GM18907 (cell line): ENCODE results near the gene PGC.

Source experiments
- ATAC-seq: cut with Tn5 transposase; IDR thresholded peaks from one replicate; pipeline ENCODE4 v1.9.1; 2021; ENCODE audit warnings: mild to moderate bottlenecking, moderate library complexity; ENCODE audit not compliant: unreplicated experiment

PGC gene

DNA sequence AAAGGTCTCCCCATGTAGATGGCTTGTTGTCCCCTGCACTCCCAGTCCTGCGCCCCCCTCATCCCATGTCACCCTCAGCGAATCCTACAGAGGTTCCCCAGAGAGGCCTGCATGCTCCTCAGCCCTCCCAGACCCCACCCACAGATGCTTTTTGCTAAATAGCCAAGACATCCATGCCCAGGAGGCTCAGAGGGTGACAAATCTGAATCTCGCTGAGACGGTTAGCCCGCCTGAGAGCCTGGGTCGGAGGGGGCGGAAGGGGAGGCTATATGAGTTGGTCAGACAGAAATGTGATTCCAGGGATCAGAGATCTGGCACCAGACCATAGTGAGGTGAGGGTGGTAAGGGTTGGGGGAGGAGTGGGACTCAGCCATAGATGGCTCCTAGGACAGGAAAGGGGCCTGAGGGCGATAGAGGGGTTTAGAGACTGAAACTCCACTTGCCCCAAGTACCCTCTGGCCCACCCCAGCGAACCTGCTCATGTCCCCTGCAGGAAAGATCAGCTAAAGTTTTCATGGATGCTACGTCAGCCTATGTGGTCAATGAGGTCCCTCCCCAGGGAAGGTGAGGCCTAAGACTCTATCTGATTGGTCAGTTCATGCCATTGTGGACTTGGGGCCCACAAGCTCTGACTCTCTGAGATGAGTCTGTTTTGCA, 45.0 kb downstream of the PGC start:
- no peak for ATAC-seq

DNA sequence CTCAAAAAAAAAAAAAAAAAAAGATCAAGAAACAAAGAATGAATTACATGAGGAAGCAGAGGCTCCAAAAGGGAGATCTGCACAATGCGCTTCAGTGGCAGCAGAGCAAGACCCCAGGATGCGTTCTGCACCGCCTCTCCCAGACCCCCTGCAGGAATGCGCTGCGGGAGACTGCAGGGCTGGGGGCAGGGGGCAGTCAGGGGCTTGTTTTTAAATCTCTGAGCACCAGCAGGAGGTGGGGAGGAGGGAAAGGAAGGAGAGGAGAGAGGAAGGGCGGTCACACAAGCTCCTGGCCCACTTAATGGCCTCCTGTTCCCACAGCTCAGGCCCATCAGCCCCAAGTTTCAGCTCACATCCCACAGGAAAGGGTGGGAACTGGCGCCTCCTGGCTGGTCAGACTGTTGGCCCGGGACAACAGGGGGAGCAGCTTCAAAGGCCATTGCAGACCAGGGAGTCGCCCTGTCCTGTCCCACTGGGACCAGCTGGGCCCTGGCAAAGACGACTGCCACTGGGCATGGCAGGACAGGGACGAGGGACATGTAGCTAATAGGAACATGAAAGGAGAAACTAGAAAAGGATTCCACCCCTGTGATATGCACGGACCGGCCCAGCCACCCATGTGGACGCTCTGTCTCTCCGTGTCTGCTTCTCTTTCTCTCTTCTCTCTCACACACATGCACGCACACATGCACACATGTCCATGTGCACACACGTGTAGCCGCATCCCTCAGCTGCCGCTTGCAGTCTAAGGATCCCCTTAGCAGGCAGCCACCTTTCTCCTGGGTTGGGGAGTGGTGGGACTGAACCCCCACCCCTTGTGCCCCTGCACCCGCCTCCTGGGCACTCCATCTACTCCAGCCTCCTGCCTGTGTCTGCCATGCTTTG, 46.5 kb downstream of the PGC start:
- no peak for ATAC-seq

DNA sequence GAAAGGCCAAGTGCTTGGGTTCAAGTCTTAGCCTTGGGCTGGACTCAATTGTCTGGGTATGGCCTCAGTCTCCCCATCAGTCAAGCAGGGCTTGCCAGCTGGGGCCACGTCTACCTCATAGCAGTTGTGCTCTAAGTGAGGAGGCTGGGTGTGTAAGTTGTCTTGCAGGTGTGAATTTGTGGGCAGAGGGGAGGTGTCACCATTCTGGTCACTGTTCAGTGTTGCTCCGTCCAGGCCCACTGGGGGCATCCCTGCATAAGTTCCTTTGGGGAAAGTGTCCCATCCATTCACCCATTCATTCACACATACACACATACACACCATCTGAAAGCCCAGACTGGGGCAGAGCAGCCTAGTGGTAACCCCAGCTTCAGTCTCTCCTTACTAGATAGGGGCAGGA, 48.1 kb downstream of the PGC start:
- no peak for ATAC-seq

DNA sequence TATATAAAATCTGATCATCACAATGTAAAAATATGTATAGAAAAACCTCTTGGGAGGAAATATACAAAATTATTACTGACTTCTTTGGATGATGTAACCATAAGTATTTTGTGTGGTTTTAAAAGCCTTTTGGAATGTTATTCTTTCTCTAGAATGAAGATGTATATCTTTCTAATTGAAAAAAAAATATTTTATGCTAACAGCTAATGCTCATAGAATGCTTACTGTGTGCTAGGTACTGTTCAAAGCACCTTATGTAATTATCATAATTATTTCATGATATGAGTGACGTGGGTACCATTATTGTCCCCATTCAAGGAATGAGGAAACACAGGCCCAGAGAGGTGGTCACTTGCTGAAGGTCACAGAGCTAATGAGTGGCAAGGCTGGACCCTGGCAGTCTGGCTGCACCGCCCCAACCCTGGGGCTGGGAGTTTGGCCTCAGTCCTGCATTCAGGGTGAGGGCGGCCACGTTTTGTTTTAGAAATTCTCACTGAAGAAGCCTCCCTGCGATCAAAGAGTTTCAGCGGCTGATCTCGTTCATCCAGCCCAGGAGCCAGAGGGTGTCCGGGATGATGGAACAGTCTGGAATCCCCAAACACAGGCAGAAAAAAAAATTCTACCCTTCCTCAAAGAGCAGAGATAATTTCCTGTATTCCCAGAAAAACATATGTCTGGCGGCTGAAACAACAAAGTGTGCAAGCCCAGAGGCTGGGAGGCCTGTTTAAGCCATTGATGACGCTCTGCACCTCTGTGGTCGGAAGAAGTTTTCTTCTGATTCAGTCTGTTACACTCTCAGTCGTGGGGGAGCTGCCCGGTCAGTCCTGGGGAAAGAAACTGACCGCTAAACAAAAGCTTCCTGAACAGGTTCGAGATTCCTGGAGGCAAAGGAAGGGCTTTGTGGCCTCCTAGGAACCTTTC, 49.1 kb downstream of the PGC start:
- ATAC-seq: no peak

DNA sequence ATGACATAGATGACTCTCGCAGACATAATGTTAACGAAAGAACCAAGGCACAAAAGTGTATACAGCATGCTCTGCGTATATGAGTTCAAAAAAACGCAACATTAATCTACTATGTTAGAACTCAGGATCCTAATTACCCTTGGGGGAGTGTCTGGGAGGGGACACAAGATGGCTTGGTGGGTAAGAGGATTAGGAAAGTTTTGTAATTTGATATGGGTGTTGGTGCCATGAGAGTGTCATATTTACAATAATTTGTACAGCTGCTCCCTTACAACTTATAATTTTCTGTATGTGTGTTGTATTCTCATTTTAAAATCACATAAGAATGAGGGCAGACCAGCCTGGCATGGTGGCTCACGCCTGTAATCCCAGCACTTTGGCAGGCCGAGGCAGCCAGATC, 50.4 kb downstream of the PGC start:
- ATAC-seq: no peak

DNA sequence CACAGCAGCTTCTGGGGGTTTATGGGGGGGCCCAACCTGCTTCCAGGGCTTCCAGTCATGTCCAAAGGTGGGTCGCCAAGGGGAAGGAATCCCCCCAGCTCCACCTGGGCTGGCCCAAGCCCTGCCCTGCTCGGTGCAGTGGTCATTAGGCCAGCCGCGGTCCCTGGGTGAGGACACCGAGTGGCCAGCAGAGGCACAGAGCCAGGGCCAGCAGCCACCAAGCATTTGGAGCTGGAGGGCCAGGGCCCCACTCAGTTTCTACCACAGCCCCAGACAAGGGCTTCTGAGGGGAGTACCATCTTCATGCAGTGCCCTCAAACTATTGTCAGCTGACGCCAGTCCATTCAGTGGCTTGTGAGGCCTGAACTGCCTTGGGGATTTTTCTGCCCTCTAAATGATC, 51.4 kb downstream of the PGC start:
- no peak for ATAC-seq

DNA sequence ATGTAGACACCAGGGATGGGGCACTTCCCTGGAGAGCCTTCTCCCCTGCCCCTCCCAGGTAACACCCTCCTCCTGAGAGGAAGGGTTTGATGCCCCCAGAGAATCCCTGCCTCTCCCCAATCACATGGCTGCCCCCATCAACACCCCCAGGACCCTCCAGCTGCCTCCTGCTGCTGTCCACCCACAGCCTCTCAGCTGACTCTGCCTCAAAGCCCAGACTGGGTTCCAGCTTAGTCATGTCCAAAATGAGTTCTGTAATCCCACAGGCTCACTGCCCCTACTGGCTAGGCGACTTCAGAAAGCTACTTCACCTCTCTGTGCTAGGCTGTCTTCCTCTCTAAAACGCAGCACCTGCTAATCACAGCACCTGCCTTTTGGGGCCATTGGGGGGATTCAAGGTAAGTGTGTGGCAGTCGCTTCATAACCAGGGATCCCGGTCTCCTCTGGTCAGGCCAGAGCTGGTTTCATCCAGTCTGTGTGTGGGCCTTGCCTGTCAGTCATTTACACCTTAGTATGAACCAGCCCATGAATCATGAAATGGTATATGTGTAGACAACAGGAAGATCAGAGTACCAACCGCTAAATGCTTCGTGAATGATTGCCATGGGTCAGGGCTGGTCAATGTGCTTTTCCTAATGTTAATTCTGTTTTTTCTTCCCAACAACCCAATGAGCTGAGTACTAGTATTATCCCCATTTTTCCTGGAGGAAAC, 52.2 kb downstream of the PGC start:
- no peak for ATAC-seq

DNA sequence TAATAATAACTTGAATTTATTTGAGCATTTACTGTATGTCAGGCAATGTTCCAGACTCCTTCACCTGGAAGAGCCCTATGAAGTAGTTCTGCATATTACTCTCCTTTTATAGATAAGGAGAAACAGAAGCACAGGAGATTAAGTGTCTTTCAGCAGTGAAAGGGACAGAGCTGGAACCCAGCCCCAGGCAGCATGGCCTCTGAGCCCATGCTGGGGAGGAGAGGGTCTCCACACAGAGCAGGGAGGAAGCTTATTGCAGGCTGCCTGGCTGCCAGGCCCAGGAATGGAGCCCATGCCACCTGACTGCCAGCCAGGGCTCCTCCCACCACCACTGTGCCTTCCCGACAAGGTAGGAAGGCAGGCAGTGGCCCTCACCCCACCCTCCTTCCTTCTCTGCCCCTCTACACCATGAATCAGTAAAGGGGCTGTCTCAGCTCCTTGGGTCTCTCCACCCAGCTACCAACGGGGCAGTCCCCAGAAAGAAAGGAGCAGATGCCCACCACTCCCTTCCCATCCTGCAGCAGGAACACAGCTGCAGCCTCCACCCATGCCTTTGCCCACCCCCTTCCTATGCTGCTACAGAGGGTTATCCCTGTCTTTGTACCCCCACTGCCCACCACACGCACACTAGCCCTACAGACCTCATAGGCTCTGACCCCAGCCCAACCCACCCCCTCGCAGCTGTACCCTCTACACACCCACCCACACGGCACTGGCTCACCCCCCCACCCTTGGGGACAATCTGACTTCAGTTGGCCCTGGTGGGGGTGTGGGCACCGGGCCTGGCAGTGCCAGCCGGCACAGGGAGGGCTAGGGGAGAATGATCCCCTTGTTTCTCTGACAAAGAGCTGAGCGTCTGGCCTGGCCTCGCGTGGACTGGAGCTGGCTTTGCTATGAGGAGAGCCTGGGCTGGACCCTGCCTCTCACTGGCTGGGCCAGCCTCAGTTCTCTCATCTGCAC, 53.6 kb downstream of the PGC start:
- no peak for ATAC-seq

DNA sequence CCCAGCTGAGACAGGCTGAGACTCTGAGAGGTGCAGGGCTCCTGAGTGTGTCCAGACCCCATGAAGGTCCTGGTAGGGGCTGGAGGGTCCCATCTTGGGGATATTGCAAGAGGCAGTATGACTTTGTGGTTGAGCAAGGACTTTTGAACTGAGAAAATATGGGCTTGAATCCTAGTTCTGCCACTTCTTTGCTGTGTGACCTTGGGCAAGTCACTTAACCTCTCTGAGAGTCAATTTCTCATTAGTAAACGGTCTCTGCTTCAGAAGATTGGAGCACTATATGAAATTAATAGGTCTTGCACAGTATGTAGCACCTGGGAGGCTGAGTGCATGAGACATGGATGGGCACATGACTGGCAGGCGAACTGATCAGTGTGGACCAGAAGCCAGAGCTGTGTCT, 54.5 kb downstream of the PGC start:
- ATAC-seq: no peak

DNA sequence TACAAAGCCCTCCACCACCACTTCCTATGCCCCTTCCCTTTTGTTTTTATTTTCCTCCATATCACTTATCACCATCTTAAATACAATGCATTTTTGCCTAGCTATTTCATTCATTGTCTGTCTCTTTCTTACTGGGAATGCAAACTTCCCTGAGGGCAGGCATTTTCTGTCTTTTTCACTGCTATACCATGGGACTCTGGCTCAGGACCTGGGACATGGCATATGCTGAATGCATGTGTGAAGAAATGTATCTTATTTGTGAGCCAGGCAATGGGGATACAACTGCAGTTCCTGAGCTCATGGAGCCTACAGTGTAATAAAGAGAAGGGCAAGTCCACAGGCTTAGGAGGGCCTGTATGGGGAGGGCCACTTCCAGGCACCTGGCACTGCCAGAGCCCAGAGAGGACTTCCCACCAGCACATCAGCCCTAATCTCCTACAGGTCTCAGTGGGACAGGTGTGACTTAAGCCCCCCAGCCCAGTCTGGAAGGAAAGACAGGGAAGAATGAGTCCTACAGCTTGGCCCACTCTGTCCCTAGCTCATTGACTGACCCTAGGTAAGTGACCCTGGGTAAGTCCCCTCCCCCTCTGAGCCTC, 55.0 kb downstream of the PGC start:
- no peak for ATAC-seq

DNA sequence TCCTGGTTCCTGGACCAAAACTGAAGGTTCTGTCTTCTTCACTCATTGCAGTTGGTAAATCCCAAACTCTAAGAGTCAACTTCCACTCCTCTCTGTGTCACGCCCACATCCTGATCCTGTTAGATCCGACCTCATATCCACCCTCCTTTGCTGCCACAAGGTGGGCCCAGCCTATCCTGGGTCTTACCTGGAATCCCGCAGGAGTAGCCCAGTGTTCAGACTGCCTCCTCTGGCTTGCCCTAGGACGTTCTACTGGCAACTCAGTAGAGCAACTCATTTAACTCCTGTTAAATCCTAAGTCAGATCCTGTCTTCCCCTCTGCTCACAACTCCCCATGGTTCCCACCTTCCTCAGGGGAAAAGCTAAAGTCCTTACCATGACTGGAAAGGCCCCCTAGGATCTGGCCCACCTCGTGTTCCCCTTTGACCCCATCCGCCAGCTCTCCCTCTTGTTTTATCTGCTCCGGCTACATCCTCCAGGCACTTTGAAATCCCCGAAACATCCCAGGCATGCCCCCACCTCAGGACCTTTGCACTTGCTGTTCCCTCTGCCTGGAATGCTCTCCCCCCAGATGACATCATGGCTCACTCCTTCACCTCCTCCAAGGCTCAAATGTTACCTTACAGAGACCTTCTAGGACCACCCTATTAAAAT, 55.6 kb downstream of the PGC start:
- ATAC-seq: no peak

DNA sequence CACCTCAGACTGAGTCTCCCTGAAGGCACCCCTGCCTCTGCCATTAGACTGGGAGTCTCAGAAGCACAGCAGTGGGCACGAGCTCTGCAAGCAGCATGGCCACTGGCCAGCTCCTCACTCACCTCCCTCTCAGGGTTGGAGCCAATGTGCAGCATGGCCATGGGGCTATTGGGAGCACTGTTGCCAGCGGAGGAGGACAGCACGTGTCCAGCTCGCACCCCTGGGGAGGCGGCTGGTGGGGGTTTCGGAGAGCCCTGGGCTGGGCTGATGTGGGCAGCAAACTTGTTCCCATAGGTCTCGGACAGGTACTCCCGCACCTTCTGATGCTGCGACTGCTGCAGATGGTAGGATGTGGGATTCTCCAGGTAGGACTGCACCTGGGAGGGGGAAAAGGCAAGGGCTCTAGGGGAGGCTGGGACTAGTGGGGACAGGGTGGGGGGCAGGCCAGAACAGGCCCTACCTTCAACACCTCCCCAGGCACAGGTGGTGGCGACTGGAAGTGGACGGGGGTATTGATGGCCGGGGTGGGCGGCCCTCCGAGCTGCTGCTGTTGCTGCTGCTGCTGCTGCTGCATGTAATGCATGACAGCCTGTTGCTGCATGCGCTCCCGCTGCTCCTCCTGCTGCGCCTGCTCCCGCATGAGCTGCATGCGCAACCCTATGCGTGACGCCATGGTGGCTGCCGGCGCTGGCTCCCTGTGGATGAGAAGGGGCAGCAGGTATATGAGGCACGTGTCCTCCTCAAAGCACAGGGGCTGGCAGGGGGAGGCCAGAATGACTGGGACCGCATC, 56.5 kb downstream of the PGC start:
- no peak for ATAC-seq

DNA sequence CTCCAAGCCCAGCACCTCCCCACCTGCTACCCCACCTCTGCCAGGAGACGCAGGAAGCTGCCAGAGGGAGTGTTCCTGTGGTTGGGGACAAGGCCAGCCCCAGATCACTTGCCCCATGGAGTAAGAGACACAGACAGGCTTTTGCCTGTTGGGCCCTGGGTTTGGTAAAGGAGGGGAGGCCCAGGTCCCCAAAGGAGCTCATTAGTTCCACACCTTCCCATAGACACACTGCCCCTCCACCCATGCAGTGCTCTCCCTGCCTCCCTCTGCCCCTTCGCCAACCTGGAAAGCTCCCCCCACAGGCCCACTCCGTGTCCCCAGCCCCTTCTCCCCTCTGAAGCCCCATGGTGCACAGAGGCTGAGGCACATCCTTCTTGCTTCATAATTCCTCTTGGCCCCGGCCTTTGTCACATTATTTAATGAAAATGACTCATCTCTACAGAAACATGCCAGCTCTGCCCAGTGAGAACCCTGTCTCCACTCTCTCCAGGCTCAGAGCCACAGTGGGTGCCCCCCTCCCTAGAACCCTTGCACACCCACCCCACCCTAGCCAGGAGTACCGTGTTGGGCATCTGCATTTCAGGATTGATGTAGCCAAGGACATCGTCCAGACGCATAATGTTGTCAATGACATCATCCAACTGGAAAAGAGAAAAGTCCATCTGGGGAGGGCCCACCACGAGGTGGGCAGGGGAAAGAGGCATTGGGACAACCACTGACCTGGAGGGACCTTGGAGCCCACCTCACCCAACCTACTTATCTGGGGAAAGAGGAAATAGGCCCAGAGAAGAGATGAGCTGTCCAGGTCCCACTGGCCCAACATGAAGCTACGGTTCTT, 57.8 kb downstream of the PGC start:
- ATAC-seq: no peak

DNA sequence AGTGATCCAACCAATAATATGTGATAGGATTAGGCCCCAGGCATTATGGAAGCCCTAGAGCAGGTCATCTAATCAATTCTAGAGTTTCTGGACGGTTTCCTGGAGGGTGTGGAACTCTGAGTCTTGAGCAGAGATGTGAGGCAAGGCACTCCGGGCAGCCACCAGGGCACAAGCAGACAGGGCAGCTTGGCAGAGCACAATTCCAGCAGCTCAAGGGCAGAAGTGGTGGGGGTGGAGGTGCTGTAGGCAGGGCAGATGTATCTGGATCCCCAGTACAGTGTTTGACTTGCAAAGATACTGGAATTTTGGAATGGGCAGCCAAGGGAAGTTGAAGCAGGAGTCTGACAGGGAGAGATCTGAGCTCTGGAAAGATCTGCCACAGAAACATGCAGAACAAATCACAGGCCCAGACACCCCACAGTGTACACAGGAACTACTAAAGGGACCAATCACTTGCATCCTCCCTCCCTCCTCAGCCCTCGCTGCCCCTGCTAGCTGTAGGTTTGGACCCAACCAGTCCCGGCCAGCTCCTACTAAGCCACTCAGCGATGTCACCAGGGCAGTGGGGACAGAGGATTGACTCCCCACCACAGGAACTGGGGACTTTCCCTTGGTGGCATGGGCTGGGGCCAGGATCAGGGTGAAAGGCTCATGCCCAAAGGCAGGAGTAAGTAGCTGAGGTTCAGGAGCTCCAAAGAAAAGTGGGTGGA, 58.8 kb downstream of the PGC start:
- no peak for ATAC-seq

DNA sequence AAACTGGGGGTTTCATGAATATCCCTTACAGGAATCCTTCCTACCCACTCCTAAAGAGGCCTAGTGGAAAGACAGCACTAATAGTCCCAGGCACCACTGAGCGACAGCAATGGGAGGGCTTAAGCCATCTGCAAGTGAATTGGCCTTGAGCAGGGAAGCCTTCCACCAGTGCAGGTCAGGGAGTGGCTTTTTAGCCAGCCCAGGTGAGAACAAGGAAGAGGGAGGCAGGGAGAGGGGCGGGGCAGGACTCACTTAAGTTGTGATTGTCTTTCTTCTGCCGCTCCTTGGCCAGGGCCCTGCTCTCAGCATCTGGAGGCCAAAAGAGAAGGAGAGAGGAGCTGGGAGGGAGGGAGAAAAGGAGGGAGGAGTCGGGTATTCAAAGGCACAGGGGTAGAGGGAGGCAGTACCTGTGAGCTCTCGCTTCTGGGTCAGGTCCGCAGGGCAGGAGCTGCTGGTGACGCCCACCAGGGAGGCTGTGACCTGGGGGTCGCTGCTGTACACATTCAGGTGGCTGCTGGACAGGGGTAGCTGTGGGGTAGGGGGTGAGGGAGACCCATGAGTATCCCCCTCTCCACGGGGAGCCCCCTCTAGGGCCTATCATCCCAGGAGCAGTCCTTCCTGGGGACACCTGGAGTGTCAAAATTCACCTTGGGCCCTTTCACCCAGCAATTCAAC, 59.6 kb downstream of the PGC start:
- no peak for ATAC-seq
